Kidney (tissue), 14 donors: ENCODE data around the gene NALCN. TPM values are rescaled to one million over a fixed set of nuclear protein-coding genes. Genes with fewer than 3 reads are reported as not detected.

ENCODE experiments used
- DNase-seq, 5 donors: peaks; one replicate each; pipeline ENCODE4 v3.0.0-alpha.2; 2013 to 2020
- FAIRE-seq: peaks from 2 replicates; lab custom pipeline; 2012; peaks lifted over from hg19 to GRCh38; lab: Jason Lieb, UNC
- H3K27ac ChIP-seq, 2 donors: one replicate each; pipeline ENCODE4 v1.7.0; 2013; ENCODE audit warnings: low read depth in 2 of 2, low read length in 2 of 2, inconsistent platforms in 1 of 2
- H3K27me3 ChIP-seq: one replicate; pipeline ENCODE4 v1.7.1; 2013; ENCODE audit warnings: low read length, inconsistent platforms; ENCODE audit not compliant: control insufficient read depth, insufficient read depth
- H3K36me3 ChIP-seq, 3 donors: one replicate each; pipeline versions ENCODE4 v1.7.0 to v1.7.1; 2013; ENCODE audit warnings: low read length in 3 of 3, control low read depth in 1 of 3, inconsistent platforms in 1 of 3; ENCODE audit not compliant: insufficient read depth in 3 of 3, control insufficient read depth in 2 of 3
- H3K4me1 ChIP-seq, 3 donors: one replicate each; pipeline versions ENCODE4 v1.7.0 to v1.7.1; 2013; ENCODE audit warnings: low read length in 3 of 3, inconsistent platforms in 1 of 3, low read depth in 1 of 3; ENCODE audit not compliant: control insufficient read depth in 2 of 3, insufficient read depth in 2 of 3
- H3K4me3 ChIP-seq, 3 donors: one replicate each; pipeline versions ENCODE4 v1.7.0 to v1.8.1; 2013; ENCODE audit warnings: low read length in 3 of 3, control low read depth in 1 of 3, inconsistent platforms in 1 of 3
- H3K9ac ChIP-seq, 3 donors: one replicate each; pipeline versions ENCODE4 v1.7.0 to v1.7.1; 2013; ENCODE audit warnings: low read length in 3 of 3, control low read depth in 1 of 3, inconsistent platforms in 1 of 3
- H3K9me3 ChIP-seq, 3 donors: one replicate each; pipeline versions ENCODE4 v1.7.0 to v1.7.1; 2013; ENCODE audit warnings: low read length in 3 of 3, control low read depth in 1 of 3, inconsistent platforms in 1 of 3; ENCODE audit not compliant: control insufficient read depth in 2 of 3, insufficient read depth in 1 of 3
- intact Hi-C: fragments of 100-400 bp; cut with DNase I; formaldehyde crosslinking; loops from one replicate; pipeline ENCODE4 v1.11.1; 2022
- polyA plus RNA-seq: library from polyadenylated mRNA; stranded (reverse); fragments of 350-450 nt; fragmentation: Illumina TruSeq; extraction: RNeasy Lipid Tissue Mini Kit (QIAGEN cat#74804); gene quantifications from one replicate; pipeline ENCODE4 v1.2.3, GENCODE V29; 2014; ENCODE audit warnings: low read depth, low replicate concordance; ENCODE audit not compliant: insufficient read depth
- total RNA-seq: library from RNA; stranded (reverse); fragmentation: NEBNext Ultra II Directional; extraction: Animal tissue kit (Norgen Biotek cat#: 25700); gene quantifications from one replicate; pipeline ENCODE4 v1.2.1, GENCODE V29; 2021
- TF ChIP-seq, protein P1 (sequence below): IDR thresholded peaks from 3 replicates; pipeline ENCODE4 v1.5.1; 2012; ENCODE audit warnings: mild to moderate bottlenecking, moderate library complexity, borderline replicate concordance; ENCODE audit not compliant: insufficient read depth; ENCODE audit errors: extremely low read depth
- donor health status: control.
- donor health status: control.
- donor health status: control.
- donor health status: control.
- donor health status: control.
- donor health status: DM: yes; HTN: yes; CAD: no.
- donor health status: Normal renal cell carcinoma (clear cell type).

The NALCN gene
- total and polyA plus RNA-seq, 2 donors from 2014 or later = 0.43 to 2.4 TPM

- TF ChIP-seq, protein P1, sequence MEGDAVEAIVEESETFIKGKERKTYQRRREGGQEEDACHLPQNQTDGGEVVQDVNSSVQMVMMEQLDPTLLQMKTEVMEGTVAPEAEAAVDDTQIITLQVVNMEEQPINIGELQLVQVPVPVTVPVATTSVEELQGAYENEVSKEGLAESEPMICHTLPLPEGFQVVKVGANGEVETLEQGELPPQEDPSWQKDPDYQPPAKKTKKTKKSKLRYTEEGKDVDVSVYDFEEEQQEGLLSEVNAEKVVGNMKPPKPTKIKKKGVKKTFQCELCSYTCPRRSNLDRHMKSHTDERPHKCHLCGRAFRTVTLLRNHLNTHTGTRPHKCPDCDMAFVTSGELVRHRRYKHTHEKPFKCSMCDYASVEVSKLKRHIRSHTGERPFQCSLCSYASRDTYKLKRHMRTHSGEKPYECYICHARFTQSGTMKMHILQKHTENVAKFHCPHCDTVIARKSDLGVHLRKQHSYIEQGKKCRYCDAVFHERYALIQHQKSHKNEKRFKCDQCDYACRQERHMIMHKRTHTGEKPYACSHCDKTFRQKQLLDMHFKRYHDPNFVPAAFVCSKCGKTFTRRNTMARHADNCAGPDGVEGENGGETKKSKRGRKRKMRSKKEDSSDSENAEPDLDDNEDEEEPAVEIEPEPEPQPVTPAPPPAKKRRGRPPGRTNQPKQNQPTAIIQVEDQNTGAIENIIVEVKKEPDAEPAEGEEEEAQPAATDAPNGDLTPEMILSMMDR = no peak
- Histone ChIP-seq H3K27me3 (no peaks in the 10 kb centered on the region), H3K9ac (no peak overlapping the region), H3K4me3 (no peak overlapping the region), H3K9me3 (no peaks in the 10 kb centered on the region), H3K4me1 (no peaks in the 10 kb centered on the region), H3K27ac (no peak overlapping the region), H3K36me3 (no peaks in the 10 kb centered on the region)
- intact Hi-C loops = no loop called here
- no peak for DNase-seq
- FAIRE-seq = no peak
Measured at GRCh38 chr13:101300531-101300930, 115.8 kb downstream of the NALCN start.

- FAIRE-seq (no peak), DNase-seq (no peak)
- H3K27ac ChIP-seq = no peak overlapping the region
- no peaks in the 10 kb centered on the region for H3K27me3 ChIP-seq
- intact Hi-C loops = no loop called here
- TF ChIP-seq, protein P1 = no peak
- H3K4me1 ChIP-seq = no peaks in the 10 kb centered on the region
- H3K36me3 ChIP-seq = no peaks in the 10 kb centered on the region
- H3K9me3 ChIP-seq = no peaks in the 10 kb centered on the region
- no peak overlapping the region for H3K9ac ChIP-seq
- H3K4me3 ChIP-seq = no peak overlapping the region
Measured at GRCh38 chr13:101298517-101298916, 117.8 kb downstream of the NALCN start.

DNA sequence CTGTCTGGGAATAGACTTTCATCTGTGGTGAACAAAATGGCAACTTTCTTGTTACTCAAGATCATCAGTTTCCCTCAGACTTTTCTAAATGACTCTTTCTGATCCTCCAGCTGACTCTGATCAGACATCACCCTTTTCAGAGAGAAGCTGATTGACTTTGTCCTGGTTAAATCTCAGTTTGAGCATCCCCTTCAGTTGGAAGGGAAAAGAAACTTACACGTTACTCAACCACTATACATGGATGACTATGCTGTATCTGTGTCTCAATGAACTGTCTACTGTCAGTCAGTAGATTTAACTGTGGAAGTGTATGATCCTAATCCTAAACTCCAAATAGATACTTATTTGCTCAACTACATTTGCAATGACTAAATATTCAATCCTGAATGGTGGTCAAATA is 118.5 kb downstream of the NALCN start:
- H3K27ac ChIP-seq = no peak overlapping the region
- H3K4me1 ChIP-seq = no peaks in the 10 kb centered on the region
- no peaks in the 10 kb centered on the region for H3K36me3 ChIP-seq
- intact Hi-C loops = no loop called here
- H3K27me3 ChIP-seq = no peaks in the 10 kb centered on the region
- TF ChIP-seq, protein P1 = no peak
- no peak for DNase-seq
- FAIRE-seq = no peak
- no peaks in the 10 kb centered on the region for H3K9me3 ChIP-seq
- H3K4me3 ChIP-seq = no peak overlapping the region
- H3K9ac ChIP-seq = no peak overlapping the region

DNA sequence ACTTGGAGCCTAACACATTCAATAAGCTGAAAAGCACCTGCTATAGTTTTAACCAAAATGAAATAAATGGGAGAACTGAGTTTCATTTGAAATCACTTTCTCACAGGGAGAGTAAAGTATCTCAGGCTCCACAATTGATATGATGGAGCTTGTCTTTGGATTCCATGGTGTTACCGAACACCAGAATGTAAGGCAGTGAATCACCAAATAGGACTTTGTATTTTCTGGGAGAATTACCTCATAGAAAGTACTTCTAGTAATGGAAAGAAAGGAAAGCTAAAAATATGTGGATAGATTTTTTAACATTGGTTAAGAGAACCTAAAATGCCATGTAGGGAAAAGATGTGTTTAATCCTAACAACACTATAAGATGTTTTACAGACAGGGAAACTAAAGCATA is 123.6 kb downstream of the NALCN start:
- Histone ChIP-seq H3K9ac (no peak overlapping the region), H3K27me3 (no peaks in the 10 kb centered on the region), H3K36me3 (no peaks in the 10 kb centered on the region), H3K4me3 (no peak overlapping the region), H3K4me1 (no peaks in the 10 kb centered on the region), H3K27ac (no peak overlapping the region), H3K9me3 (no peaks in the 10 kb centered on the region)
- TF ChIP-seq, protein P1 = no peak
- FAIRE-seq (no peak), DNase-seq (no peak)
- intact Hi-C loops = no loop called here
